Measurements from ENCODE around the gene SESN1.

DNA sequence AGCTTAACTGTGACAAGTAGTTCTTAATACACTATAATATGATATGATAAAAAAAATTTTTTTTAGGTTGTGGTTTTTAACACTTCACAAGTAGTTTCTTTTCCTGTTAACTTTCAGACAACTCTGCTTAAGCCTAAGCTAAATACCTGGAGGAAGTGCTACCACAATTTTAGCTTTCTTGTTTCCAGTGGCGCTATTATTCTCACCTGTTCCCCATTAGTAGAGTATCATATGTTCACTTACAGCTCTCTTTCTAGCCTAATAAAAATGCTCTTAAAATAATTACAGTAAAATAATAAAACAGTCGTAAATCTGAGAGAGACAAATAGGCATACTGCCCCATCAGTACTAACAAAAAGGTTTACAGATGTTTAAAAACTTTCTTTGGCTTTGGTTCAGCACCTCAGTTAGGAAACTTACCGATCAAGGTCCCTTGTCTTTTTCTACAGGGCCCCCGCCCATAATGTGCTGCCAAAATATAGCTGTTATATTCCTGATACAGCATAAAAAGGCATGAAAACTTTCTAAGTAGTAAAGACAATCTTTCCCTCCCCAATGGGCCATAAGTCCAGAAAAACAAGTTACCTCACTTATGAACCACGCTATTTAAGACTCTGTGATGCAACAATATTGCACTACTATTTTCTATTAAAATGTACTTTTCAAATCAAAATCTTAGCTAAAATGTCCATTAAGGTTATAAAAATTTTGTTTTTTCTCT, 57.9 kb downstream of the SESN1 start:
- TF ChIP-seq YY1 (IDR thresholded peaks at IDR 0.05; ENCODE audit: insufficient read depth, insufficient read length) (no peak), SUZ12 (IDR thresholded peaks at IDR 0.05; ENCODE audit: extremely low read depth, insufficient read depth, insufficient read length) (no peak), ZNF274 (IDR thresholded peaks at IDR 0.05; ENCODE audit: low read depth, low read length) (no peak)
